ENCODE results near the gene ME1.
"Not testable (repeated sequence)": the region's sequence is repeated elsewhere in the genome, so short reads cannot be mapped to it uniquely, and the experiment has no call there.

The ME1 gene

GRCh38 chr6:83260577-83260976 is 170.3 kb downstream of the ME1 start:
- DNase-seq (ENCODE audit: low read depth in 2 of 2), result no peak

GRCh38 chr6:83258517-83258916 is 172.3 kb downstream of the ME1 start:
- no peak for DNase-seq (ENCODE audit: low read depth in 2 of 2)

GRCh38 chr6:83257791-83258190 is 173.1 kb downstream of the ME1 start:
- no peak for DNase-seq (ENCODE audit: low read depth in 2 of 2)

- not testable (repeated sequence) for DNase-seq (ENCODE audit: low read depth in 2 of 2)
Observed at GRCh38 chr6:83256719-83257118, 174.1 kb downstream of the ME1 start.

- DNase-seq (ENCODE audit: low read depth in 2 of 2), result peak in 1 of 2 experiments; percentile 21
Observed at GRCh38 chr6:83252719-83253118, 178.1 kb downstream of the ME1 start.

GRCh38 chr6:83250235-83250634 is 180.6 kb downstream of the ME1 start:
- no peak for DNase-seq (ENCODE audit: low read depth in 2 of 2)

- no peak for DNase-seq (ENCODE audit: low read depth in 2 of 2)
Observed at GRCh38 chr6:83247471-83247870, 183.4 kb downstream of the ME1 start.

- peak; percentile 66 to 74 for DNase-seq (ENCODE audit: low read depth in 2 of 2)
Observed at GRCh38 chr6:83231146-83231545, 199.7 kb downstream of the ME1 start.

GRCh38 chr6:83226517-83226916 is 204.3 kb downstream of the ME1 start:
- no peak for DNase-seq (ENCODE audit: low read depth in 2 of 2)

- DNase-seq (ENCODE audit: low read depth in 2 of 2), result peak; percentile 10 to 18
Observed at GRCh38 chr6:83221889-83222479, 208.9 kb downstream of the ME1 start.

GRCh38 chr6:83221276-83221675 is 209.6 kb downstream of the ME1 start:
- no peak for DNase-seq (ENCODE audit: low read depth in 2 of 2)

GRCh38 chr6:83220121-83220520 is 210.7 kb downstream of the ME1 start:
- no peak for DNase-seq (ENCODE audit: low read depth in 2 of 2)

GRCh38 chr6:83218646-83219045 is 212.2 kb downstream of the ME1 start:
- no peak for DNase-seq (ENCODE audit: low read depth in 2 of 2)

GRCh38 chr6:83216806-83217205 is 214.0 kb downstream of the ME1 start:
- no peak for DNase-seq (ENCODE audit: low read depth in 2 of 2)

- DNase-seq (ENCODE audit: low read depth in 2 of 2), result peak in 1 of 2 experiments; percentile 48
Observed at GRCh38 chr6:83215131-83216047, 215.5 kb downstream of the ME1 start.

GRCh38 chr6:83202031-83202430 is 228.8 kb downstream of the ME1 start:
- no peak for DNase-seq (ENCODE audit: low read depth in 2 of 2)

- DNase-seq (ENCODE audit: low read depth in 2 of 2), result no peak
Observed at GRCh38 chr6:83199863-83200225, 231.0 kb downstream of the ME1 start.

GRCh38 chr6:83199173-83199862 is 231.5 kb downstream of the ME1 start:
- DNase-seq (ENCODE audit: low read depth in 2 of 2), result no peak

GRCh38 chr6:83198486-83199172 is 232.2 kb downstream of the ME1 start:
- no peak for DNase-seq (ENCODE audit: low read depth in 2 of 2)

GRCh38 chr6:83193747-83194566 is 236.9 kb downstream of the ME1 start:
- no peak for DNase-seq (ENCODE audit: low read depth in 2 of 2)

Measured in fibroblast of skin of left biceps (primary cell).